OCI-LY1 (cell line): Measurements from ENCODE around the gene SPTB.

Experiments
- CTCF ChIP-seq: fragments of 200-600 bp; sonication (generic), shearing (Covaris generic); IDR thresholded peaks from 2 replicates; pipeline ENCODE4 v1.5.1; 2017; ENCODE audit warnings: mild to moderate bottlenecking, antibody characterized with exemption, low read length, moderate library complexity, mixed read lengths
- EZH2 ChIP-seq: fragments of 200-600 bp; sonication (generic), shearing (Covaris generic); IDR thresholded peaks from 2 replicates; pipeline ENCODE4 v1.8.0; 2017; ENCODE audit warnings: borderline replicate concordance, mixed run types, mild to moderate bottlenecking, antibody characterized with exemption, low read length, moderate library complexity, mixed read lengths

- no peak for TF ChIP-seq CTCF
- TF ChIP-seq EZH2 = no peak
Measured at GRCh38 chr14:64729386-64730060, 150.2 kb downstream of the SPTB start.
